GM19397 (cell line): ENCODE data around the gene GNB5.
A peak's percentile ranks its signal among the peaks of the same experiment; 100 is the strongest.

Experiments
- ATAC-seq: cut with Tn5 transposase; IDR thresholded peaks from one replicate; pipeline ENCODE4 v1.9.1; 2021; ENCODE audit warnings: mild to moderate bottlenecking, moderate library complexity; ENCODE audit not compliant: unreplicated experiment

The GNB5 gene

GRCh38 chr15:52146776-52147175, 44.4 kb downstream of the GNB5 start:
- no peak for ATAC-seq

- no peak for ATAC-seq
Observed at GRCh38 chr15:52146261-52146660, 44.9 kb downstream of the GNB5 start.

- no peak for ATAC-seq
Observed at GRCh38 chr15:52144656-52145178, 46.5 kb downstream of the GNB5 start.

GRCh38 chr15:52143873-52144272, 47.3 kb downstream of the GNB5 start:
- no peak for ATAC-seq

- no peak for ATAC-seq
Observed at GRCh38 chr15:52140646-52141045, 50.5 kb downstream of the GNB5 start.

- ATAC-seq: peak; percentile 51
Observed at GRCh38 chr15:52139599-52140462, 51.4 kb downstream of the GNB5 start.

- no peak for ATAC-seq
Observed at GRCh38 chr15:52137432-52138357, 53.5 kb downstream of the GNB5 start.

GRCh38 chr15:52136442-52136980, 54.7 kb downstream of the GNB5 start:
- ATAC-seq: no peak

- ATAC-seq: no peak
Observed at GRCh38 chr15:52134502-52135144, 56.6 kb downstream of the GNB5 start.

GRCh38 chr15:52133510-52134220, 57.5 kb downstream of the GNB5 start:
- no peak for ATAC-seq

- no peak for ATAC-seq
Observed at GRCh38 chr15:52132066-52132465, 59.1 kb downstream of the GNB5 start.

GRCh38 chr15:52128568-52128967, 62.6 kb downstream of the GNB5 start:
- ATAC-seq: no peak

GRCh38 chr15:52124270-52124880, 66.8 kb downstream of the GNB5 start:
- no peak for ATAC-seq

- ATAC-seq: no peak
Observed at GRCh38 chr15:52121896-52122295, 69.3 kb downstream of the GNB5 start.

GRCh38 chr15:52121006-52121405, 70.2 kb downstream of the GNB5 start:
- no peak for ATAC-seq

GRCh38 chr15:52120488-52120887, 70.7 kb downstream of the GNB5 start:
- no peak for ATAC-seq

- no peak for ATAC-seq
Observed at GRCh38 chr15:52118969-52119749, 72.0 kb downstream of the GNB5 start.

GRCh38 chr15:52117549-52117948, 73.6 kb downstream of the GNB5 start:
- no peak for ATAC-seq
